Parietal lobe (tissue), 2 donors: ENCODE measurements around the gene FAM50A. TPM values are rescaled to one million over a fixed set of nuclear protein-coding genes. Genes with fewer than 3 reads are reported as not detected.

Experiments
- small RNA-seq: library from RNA; depleted of rRNA; stranded (forward); fragments of <200 nt; gene quantifications from one replicate; pipeline ENCODE3, GENCODE V24; 2014; ENCODE audit warnings: low replicate concordance
- total RNA-seq: library from RNA; depleted of rRNA; stranded (reverse); fragments of >200 nt; gene quantifications from one replicate; pipeline ENCODE4 v1.2.3, GENCODE V29; 2014

The FAM50A gene
- 31.6 TPM for total RNA-seq

GRCh38 chrX:154443992-154444754 is at the start of gene FAM50A:
Gene FAM50A, plus strand, starts transcription at chrX:154444141. Its CDS starts 95 bp downstream, at chrX:154444236.

GRCh38 chrX:154397888-154398667 is 45.9 kb upstream of the FAM50A start, which contains the start of gene RPL10:
Gene RPL10, plus strand, starts transcription at chrX:154398377. Its CDS starts 143 bp downstream, at chrX:154398520.

GRCh38 chrX:154409222-154409871 is 34.6 kb upstream of the FAM50A start, which contains the start of gene DNASE1L1:
Gene DNASE1L1, minus strand, starts transcription at chrX:154409254. Its CDS starts 3,686 bp downstream, at chrX:154405568.

GRCh38 chrX:154428176-154429171 is 15.5 kb upstream of the FAM50A start, which contains the start of gene ATP6AP1:
Gene ATP6AP1, plus strand, starts transcription at chrX:154428677. Its CDS starts 16 bp downstream, at chrX:154428693.

GRCh38 chrX:154436983-154437752 is 6.8 kb upstream of the FAM50A start, which contains the start of gene GDI1:
Gene GDI1, plus strand, starts transcription at chrX:154437154. Its CDS starts 101 bp downstream, at chrX:154437255.

GRCh38 chrX:154458116-154458953 is 14.4 kb downstream of the FAM50A start, which contains the start of gene PLXNA3:
Gene PLXNA3, plus strand, starts transcription at chrX:154458281. Its CDS starts 1,903 bp downstream, at chrX:154460184.

GRCh38 chrX:154478728-154479622 is 35.0 kb downstream of the FAM50A start, which contains the start of gene LAGE3:
Gene LAGE3, minus strand, starts transcription at chrX:154479281. Its CDS starts 366 bp downstream, at chrX:154478915.

GRCh38 chrX:154486396-154487207 is 42.7 kb downstream of the FAM50A start, which contains the start of gene UBL4A:
Gene UBL4A, minus strand, starts transcription at chrX:154486615. Its CDS starts 31 bp downstream, at chrX:154486584.

GRCh38 chrX:154490414-154491083 is 46.6 kb downstream of the FAM50A start, which contains the start of gene SLC10A3:
Gene SLC10A3, minus strand, starts transcription at chrX:154490629. Its CDS starts 1,689 bp downstream, at chrX:154488940.

Small RNA genes lying within 50 kb of the gene (small RNA-seq; reads per million reads assigned to genes)
- 0.09 reads per million for gene MIR6858
- gene RN7SL697P = not detected
- gene SNORA70 = not detected

Other genes with a start within 250 kb of the FAM50A start
- not detected for gene OPN1MW2, start 224.4 kb upstream of the FAM50A start, total RNA-seq
- gene OPN1MW3, start 186.6 kb upstream of the FAM50A start, total RNA-seq = not detected
- not detected for gene TEX28, start 149.0 kb upstream of the FAM50A start, total RNA-seq
- 1.9 TPM for gene TKTL1, start 148.3 kb upstream of the FAM50A start, total RNA-seq
- 148 TPM for gene FLNA, start 69.5 kb upstream of the FAM50A start, total RNA-seq
- 17.8 TPM for gene EMD, start 64.8 kb upstream of the FAM50A start, total RNA-seq
- 2,083 TPM for gene RPL10, start 45.8 kb upstream of the FAM50A start, total RNA-seq
- gene DNASE1L1, start 34.9 kb upstream of the FAM50A start, total RNA-seq = 5.6 TPM
- gene TAFAZZIN, start 32.6 kb upstream of the FAM50A start, total RNA-seq = 25.7 TPM
- 55.7 TPM for gene ATP6AP1, start 15.5 kb upstream of the FAM50A start, total RNA-seq
- gene GDI1, start 7.0 kb upstream of the FAM50A start, total RNA-seq = 301 TPM
- gene PLXNA3, start 14.1 kb downstream of the FAM50A start, total RNA-seq = 53.2 TPM
- 9.4 TPM for gene LAGE3, start 35.1 kb downstream of the FAM50A start, total RNA-seq
- 37.9 TPM for gene UBL4A, start 42.5 kb downstream of the FAM50A start, total RNA-seq
- gene SLC10A3, start 46.5 kb downstream of the FAM50A start, total RNA-seq = 2.8 TPM
- gene FAM3A, start 72.1 kb downstream of the FAM50A start, total RNA-seq = 13.8 TPM
- 32.9 TPM for gene G6PD, start 102.7 kb downstream of the FAM50A start, total RNA-seq
- 5.9 TPM for gene IKBKG, start 103.5 kb downstream of the FAM50A start, total RNA-seq
- not detected for gene CTAG1A, start 141.0 kb downstream of the FAM50A start, total RNA-seq
- not detected for gene CTAG1B, start 175.1 kb downstream of the FAM50A start, total RNA-seq
- gene CTAG2, start 209.4 kb downstream of the FAM50A start, total RNA-seq = not detected